Lower lobe of right lung (tissue), 2 donors: ENCODE data around the gene TICRR. TPM values are rescaled to one million over a fixed set of nuclear protein-coding genes. Genes with fewer than 3 reads are reported as not detected.
A peak's percentile ranks its signal among the peaks of the same experiment; 100 is the strongest.

Experiments
- ATAC-seq, 2 donors: fragments of 200-7000 bp; cut with Tn5 transposase; one replicate each; pipeline ENCODE4 v1.9.1; 2020 to 2022; ENCODE audit warnings: mild to moderate bottlenecking in 2 of 2, moderate library complexity in 2 of 2
- DNase-seq: peaks from one replicate; pipeline ENCODE4 v3.0.0-alpha.2; 2020
- H3K27ac ChIP-seq: fragments of 200-600 bp; one replicate; pipeline ENCODE4 v1.8.0; 2022
- H3K27me3 ChIP-seq: fragments of 200-600 bp; one replicate; pipeline ENCODE4 v1.8.0; 2022; ENCODE audit warnings: low read depth
- H3K36me3 ChIP-seq: fragments of 200-600 bp; one replicate; pipeline ENCODE4 v1.8.0; 2022; ENCODE audit warnings: mild to moderate bottlenecking
- H3K4me1 ChIP-seq: fragments of 200-600 bp; one replicate; pipeline ENCODE4 v1.8.0; 2022
- H3K4me3 ChIP-seq: fragments of 200-600 bp; one replicate; pipeline ENCODE4 v1.8.0; 2022; ENCODE audit warnings: mild to moderate bottlenecking
- H3K9me3 ChIP-seq: fragments of 200-600 bp; one replicate; pipeline ENCODE4 v1.8.0; 2022
- CTCF ChIP-seq: fragments of 200-600 bp; IDR thresholded peaks from one replicate; pipeline ENCODE4 v1.8.0; 2022; ENCODE audit warnings: antibody characterized with exemption, mild to moderate bottlenecking
- intact Hi-C: fragments of 100-400 bp; cut with DNase I; formaldehyde crosslinking; loops from one replicate; pipeline ENCODE4 v1.11.0; 2022
- total RNA-seq: library from RNA; stranded (reverse); fragmentation: NEBNext Ultra II Directional; extraction: Animal tissue kit (Norgen Biotek cat#: 25700); gene quantifications from one replicate; pipeline ENCODE4 v1.2.1, GENCODE V29; 2021
- donor health status: DM: no; HTN: yes; CAD: no; lungs with severe emphysema.

The TICRR gene
- total RNA-seq, 1 donor from 2014 or later, result 0.32 TPM

GRCh38 chr15:89666184-89666857, 91.1 kb downstream of the TICRR start:
- Histone ChIP-seq H3K27ac (peak overlapping the region; percentile 84), H3K36me3 (no peaks in the 10 kb centered on the region), H3K4me1 (peaks cover 21% of the 10 kb centered on the region), H3K4me3 (peak overlapping the region; percentile 57), H3K27me3 (no peaks in the 10 kb centered on the region), H3K9me3 (no peaks in the 10 kb centered on the region)
- intact Hi-C loops, result no loop called here
- DNase-seq (no peak), ATAC-seq (peak; percentile 13 to 25)
- TF ChIP-seq CTCF, result no peak

GRCh38 chr15:89666858-89667705, 91.8 kb downstream of the TICRR start:
- Histone ChIP-seq H3K27ac (no peak overlapping the region), H3K9me3 (no peaks in the 10 kb centered on the region), H3K4me3 (no peak overlapping the region), H3K4me1 (peaks cover 21% of the 10 kb centered on the region), H3K36me3 (no peaks in the 10 kb centered on the region), H3K27me3 (no peaks in the 10 kb centered on the region)
- no peak for DNase-seq
- no peak for ATAC-seq
- intact Hi-C loops, result no loop called here
- no peak for TF ChIP-seq CTCF

GRCh38 chr15:89667706-89667960, 92.4 kb downstream of the TICRR start:
- Histone ChIP-seq H3K4me3 (no peak overlapping the region), H3K9me3 (no peaks in the 10 kb centered on the region), H3K27me3 (no peaks in the 10 kb centered on the region), H3K36me3 (no peaks in the 10 kb centered on the region), H3K4me1 (peaks cover 18% of the 10 kb centered on the region), H3K27ac (no peak overlapping the region)
- DNase-seq (no peak), ATAC-seq (no peak)
- intact Hi-C loops, result no loop called here
- no peak for TF ChIP-seq CTCF

- Histone ChIP-seq H3K4me3 (no peak overlapping the region), H3K27ac (no peak overlapping the region), H3K27me3 (no peaks in the 10 kb centered on the region), H3K36me3 (no peaks in the 10 kb centered on the region), H3K9me3 (no peaks in the 10 kb centered on the region), H3K4me1 (peaks cover 13% of the 10 kb centered on the region)
- intact Hi-C loops, result no loop called here
- DNase-seq (no peak), ATAC-seq (no peak)
- no peak for TF ChIP-seq CTCF
Observed at GRCh38 chr15:89668171-89668570, 92.9 kb downstream of the TICRR start.

- ATAC-seq, result no peak
- H3K4me1 ChIP-seq, result peaks cover 11% of the 10 kb centered on the region
- intact Hi-C loops, result no loop called here
- TF ChIP-seq CTCF, result no peak
- H3K27me3 ChIP-seq, result no peaks in the 10 kb centered on the region
- DNase-seq, result no peak
- H3K9me3 ChIP-seq, result no peaks in the 10 kb centered on the region
- no peak overlapping the region for H3K4me3 ChIP-seq
- H3K36me3 ChIP-seq, result no peaks in the 10 kb centered on the region
- H3K27ac ChIP-seq, result no peak overlapping the region
Observed at GRCh38 chr15:89669309-89669865, 94.1 kb downstream of the TICRR start.
